ENCODE data around the gene CNDP2. TPM values are rescaled to one million over a fixed set of nuclear protein-coding genes. Genes with fewer than 3 reads are reported as not detected.
"Not testable (repeated sequence)": the region's sequence is repeated elsewhere in the genome, so short reads cannot be mapped to it uniquely, and the experiment has no call there.

The CNDP2 gene
- total RNA-seq, 1 donor from 2014 or later, result 237 TPM

GRCh38 chr18:74500372-74500771 lies 4.2 kb downstream of the CNDP2 start:
- no peak for ATAC-seq
- H3K36me3 ChIP-seq, result peaks cover 44% of the 10 kb centered on the region
- peak overlapping the region; percentile 98 for H3K27ac ChIP-seq
- TF ChIP-seq CTCF (IDR thresholded peaks at IDR 0.05), result no peak
- DNase-seq, result no peak
- no peaks in the 10 kb centered on the region for H3K9me3 ChIP-seq
- no peaks in the 10 kb centered on the region for H3K27me3 ChIP-seq (ENCODE audit: low read depth)
- H3K4me1 ChIP-seq, result peaks cover 51% of the 10 kb centered on the region
- peak overlapping the region; percentile 39 for H3K4me3 ChIP-seq
- intact Hi-C loops (cut with DNase I), result no loop called here

GRCh38 chr18:74500774-74501173 lies 4.6 kb downstream of the CNDP2 start:
- H3K36me3 ChIP-seq, result peaks cover 48% of the 10 kb centered on the region
- DNase-seq; H3K27me3 ChIP-seq (ENCODE audit: low read depth); H3K9me3 ChIP-seq; ATAC-seq; intact Hi-C loops (cut with DNase I): not testable (repeated sequence)
- H3K4me3 ChIP-seq, result peak overlapping the region; percentile 39
- peak overlapping the region; percentile 98 for H3K27ac ChIP-seq
- H3K4me1 ChIP-seq, result peaks cover 51% of the 10 kb centered on the region

GRCh38 chr18:74501386-74501785 lies 5.2 kb downstream of the CNDP2 start:
- no peak for DNase-seq
- no peak for TF ChIP-seq CTCF (IDR thresholded peaks at IDR 0.05)
- peaks cover 51% of the 10 kb centered on the region for H3K4me1 ChIP-seq

GRCh38 chr18:74503137-74503536 lies 7.0 kb downstream of the CNDP2 start:
- intact Hi-C loops (cut with DNase I), result no loop called here
- Histone ChIP-seq H3K27me3 (ENCODE audit: low read depth) (no peaks in the 10 kb centered on the region), H3K27ac (no peak overlapping the region), H3K36me3 (peaks cover 71% of the 10 kb centered on the region), H3K4me1 (peaks cover 36% of the 10 kb centered on the region), H3K9me3 (no peaks in the 10 kb centered on the region), H3K4me3 (no peak overlapping the region)
- TF ChIP-seq CTCF (IDR thresholded peaks at IDR 0.05), result no peak
- ATAC-seq (no peak), DNase-seq (no peak)

More at GRCh38 chr18:74501386-74501785, 5.2 kb downstream of the CNDP2 start:
- Histone ChIP-seq H3K27ac (peak overlapping the region; percentile 98), H3K27me3 (ENCODE audit: low read depth) (no peaks in the 10 kb centered on the region), H3K36me3 (peaks cover 54% of the 10 kb centered on the region), H3K9me3 (no peaks in the 10 kb centered on the region), H3K4me3 (peak overlapping the region; percentile 39)
- intact Hi-C loops (cut with DNase I), result no loop called here
- no peak for ATAC-seq

GRCh38 chr18:74505776-74506175 lies 9.6 kb downstream of the CNDP2 start:
- H3K4me1 ChIP-seq, result peaks cover 16% of the 10 kb centered on the region
- DNase-seq, result no peak
- H3K27me3 ChIP-seq (ENCODE audit: low read depth), result no peaks in the 10 kb centered on the region
- intact Hi-C loops (cut with DNase I), result no loop called here
- H3K36me3 ChIP-seq, result peaks cover 98% of the 10 kb centered on the region
- H3K27ac ChIP-seq, result no peak overlapping the region
- no peak for TF ChIP-seq CTCF (IDR thresholded peaks at IDR 0.05)
- no peaks in the 10 kb centered on the region for H3K9me3 ChIP-seq
- no peak overlapping the region for H3K4me3 ChIP-seq
- ATAC-seq, result no peak

GRCh38 chr18:74506448-74507084 lies 10.4 kb downstream of the CNDP2 start:
- TF ChIP-seq CTCF (IDR thresholded peaks at IDR 0.05), result no peak
- DNase-seq (no peak), ATAC-seq (no peak)
- intact Hi-C loops (cut with DNase I), result no loop called here
- Histone ChIP-seq H3K36me3 (peaks cover 98% of the 10 kb centered on the region), H3K4me1 (peaks cover 8% of the 10 kb centered on the region), H3K27ac (no peak overlapping the region), H3K27me3 (ENCODE audit: low read depth) (no peaks in the 10 kb centered on the region), H3K9me3 (no peaks in the 10 kb centered on the region), H3K4me3 (no peak overlapping the region)
